ENCODE measurements around the gene PTRH1. TPM values are rescaled to one million over a fixed set of nuclear protein-coding genes. Genes with fewer than 3 reads are reported as not detected.
"Not testable (repeated sequence)": the region's sequence is repeated elsewhere in the genome, so short reads cannot be mapped to it uniquely, and the experiment has no call there.

PTRH1 gene, protein sequence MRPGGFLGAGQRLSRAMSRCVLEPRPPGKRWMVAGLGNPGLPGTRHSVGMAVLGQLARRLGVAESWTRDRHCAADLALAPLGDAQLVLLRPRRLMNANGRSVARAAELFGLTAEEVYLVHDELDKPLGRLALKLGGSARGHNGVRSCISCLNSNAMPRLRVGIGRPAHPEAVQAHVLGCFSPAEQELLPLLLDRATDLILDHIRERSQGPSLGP
- total RNA-seq (2014; rRNA removed; shearing (Covaris generic); ENCODE audit: low replicate concordance): 10.6 and 24.9 TPM in 2 replicates

DNA sequence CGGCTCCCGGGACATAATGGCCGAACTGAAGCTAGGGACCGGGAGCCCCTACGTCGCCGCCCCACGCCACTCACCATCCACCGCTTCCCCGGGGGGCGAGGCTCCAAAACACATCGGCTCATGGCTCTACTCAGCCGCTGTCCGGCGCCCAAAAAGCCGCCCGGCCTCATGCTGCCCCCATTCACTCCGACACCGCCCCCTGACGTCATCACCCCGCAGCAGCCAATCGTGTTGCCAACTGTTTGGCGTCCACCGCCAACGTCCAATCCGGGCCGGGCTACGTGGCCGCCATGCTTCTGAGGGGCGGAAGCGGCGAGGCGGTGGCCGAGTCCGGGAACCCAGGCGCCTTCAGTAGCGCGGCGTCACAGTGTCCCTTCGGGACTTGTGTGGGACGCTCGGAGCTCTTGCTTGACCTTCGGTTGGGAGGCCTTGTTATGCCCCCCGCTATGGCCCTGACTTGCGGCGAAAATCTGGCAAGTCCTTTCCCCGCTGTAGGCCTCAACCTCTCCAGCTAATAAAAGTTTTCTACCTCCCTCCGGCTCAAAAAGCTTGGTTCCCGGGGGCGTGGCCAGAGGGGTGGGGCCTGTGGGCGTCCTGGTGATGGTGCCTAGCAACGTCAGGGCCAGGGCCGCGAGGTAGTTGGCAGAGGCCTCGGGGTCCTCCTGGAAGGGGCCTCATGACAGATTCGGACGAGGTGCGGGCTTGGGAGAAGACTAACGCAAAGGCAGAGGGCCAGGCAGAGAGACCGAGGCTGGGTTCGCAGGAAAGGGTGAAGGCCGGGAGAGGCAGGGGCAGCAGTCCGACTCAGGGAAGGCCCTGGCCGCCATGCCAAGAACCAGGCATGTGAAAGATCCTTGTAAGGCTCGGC, at the start of gene PTRH1, which contains the start of gene TTC16:
TSS of gene PTRH1 (minus strand) at position 194 of the 868 bp plus-strand sequence. CDS start at position 170, 24 bp downstream.
TSS of gene TTC16 (plus strand) at position 610 of the 868 bp plus-strand sequence. CDS start at position 677, 67 bp downstream.
- H3K79me2 ChIP-seq (ENCODE audit: low read length): no peaks in the 10 kb centered on the region
- DNase-seq: peak; percentile 98
- no peaks in the 10 kb centered on the region for H3K27me3 ChIP-seq (ENCODE audit: low read length)
- peak within 1 kb of the TSS; percentile 90 for H3K4me2 ChIP-seq (ENCODE audit: low read depth, low read length, poor library complexity, severe bottlenecking)
- peak within 1 kb of the TSS; percentile 77 for H3K9ac ChIP-seq (ENCODE audit: low read length)
- 0 out of 2 replicates have a peak, but pooled peaks cover 8% of the 10 kb centered on the region for H4K20me1 ChIP-seq (ENCODE audit: insufficient read depth, low read depth, low read length)
- peak within 1 kb of the TSS; percentile 99 for H2AFZ ChIP-seq (ENCODE audit: low read length)
- no peak within 1 kb of the TSS for H3K27ac ChIP-seq (ENCODE audit: low read length)
- H3K9me2 ChIP-seq (replicated peaks; ENCODE audit: insufficient read depth, low read length): no peaks in the 10 kb centered on the region
- H3K9me3 ChIP-seq (ENCODE audit: low read length): no peaks in the 10 kb centered on the region
- H3K4me3 ChIP-seq (ENCODE audit: low read length): peak within 1 kb of the TSS; percentile 92
- H3K4me1 ChIP-seq (ENCODE audit: low read length): peaks cover 13% of the 10 kb centered on the region
- H3K36me3 ChIP-seq (ENCODE audit: insufficient read depth, low read length): no peaks in the 10 kb centered on the region

DNA sequence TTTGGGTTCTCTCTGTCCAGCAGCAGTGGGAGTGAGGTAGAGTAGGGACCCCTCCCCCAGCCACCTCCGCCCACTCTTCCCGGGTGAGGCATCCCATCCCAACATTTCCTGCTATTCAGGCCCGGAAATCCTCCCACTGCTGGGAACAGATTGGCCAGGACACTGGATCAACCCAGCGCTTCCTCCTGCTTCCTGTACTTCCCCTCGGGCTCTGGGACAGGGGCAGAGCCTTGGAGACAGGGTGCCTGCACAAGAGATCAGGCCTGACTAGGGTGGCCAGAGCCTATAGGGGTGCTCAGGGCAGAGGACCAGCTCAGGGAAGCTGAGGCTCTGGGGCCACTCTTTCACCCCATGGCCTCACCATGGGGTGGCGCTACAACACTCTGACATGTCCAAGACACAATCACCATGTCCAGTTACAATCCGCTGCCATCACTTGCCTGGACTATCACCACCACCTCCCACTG, 48.5 kb upstream of the PTRH1 start:
- no peaks in the 10 kb centered on the region for H3K79me2 ChIP-seq (ENCODE audit: low read length)
- no peak overlapping the region for H3K4me2 ChIP-seq (ENCODE audit: low read depth, low read length, poor library complexity, severe bottlenecking)
- no peaks in the 10 kb centered on the region for H3K36me3 ChIP-seq (ENCODE audit: insufficient read depth, low read length)
- DNase-seq: peak; percentile 71
- no peak overlapping the region for H3K9ac ChIP-seq (ENCODE audit: low read length)
- no peaks in the 10 kb centered on the region for H4K20me1 ChIP-seq (ENCODE audit: insufficient read depth, low read depth, low read length)
- no peak overlapping the region for H3K4me3 ChIP-seq (ENCODE audit: low read length)
- H3K4me1 ChIP-seq (ENCODE audit: low read length): no peaks in the 10 kb centered on the region
- H3K27ac ChIP-seq (ENCODE audit: low read length): no peak overlapping the region
- no peaks in the 10 kb centered on the region for H3K27me3 ChIP-seq (ENCODE audit: low read length)
- H2AFZ ChIP-seq (ENCODE audit: low read length): no peak overlapping the region
- H3K9me3 ChIP-seq (ENCODE audit: low read length): no peaks in the 10 kb centered on the region
- no peaks in the 10 kb centered on the region for H3K9me2 ChIP-seq (replicated peaks; ENCODE audit: insufficient read depth, low read length)

DNA sequence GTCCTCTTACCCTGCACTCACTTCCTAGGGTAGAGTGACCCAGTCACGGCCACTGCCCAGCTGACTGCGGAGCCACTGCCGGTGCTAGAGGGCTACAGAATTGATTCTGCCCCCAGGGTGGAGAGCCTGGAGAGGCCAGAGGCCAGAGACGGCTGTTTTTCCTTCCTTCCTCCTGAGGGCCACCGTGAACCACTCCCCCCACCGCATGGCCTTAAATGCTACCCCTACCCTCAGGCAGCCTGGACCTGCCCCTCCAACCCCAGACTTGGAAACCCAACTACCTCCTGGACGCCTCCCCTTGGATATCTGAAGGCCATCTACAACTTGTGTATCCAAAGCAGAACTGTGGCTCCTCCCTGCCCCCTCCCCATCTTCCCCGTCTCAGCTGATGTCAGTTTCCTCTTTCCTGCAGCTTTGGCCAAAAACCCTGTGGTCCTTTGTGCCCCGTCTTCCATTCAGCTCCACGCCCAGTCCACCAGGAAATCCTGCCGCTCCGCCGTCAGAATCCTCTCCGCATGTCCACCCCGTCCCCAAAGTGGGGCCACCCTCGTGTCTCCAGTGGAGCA, 46.7 kb upstream of the PTRH1 start:
- Histone ChIP-seq H3K79me2 (ENCODE audit: low read length) (no peaks in the 10 kb centered on the region), H3K36me3 (ENCODE audit: insufficient read depth, low read length) (no peaks in the 10 kb centered on the region), H3K9ac (ENCODE audit: low read length) (no peak overlapping the region), H3K27me3 (ENCODE audit: low read length) (no peaks in the 10 kb centered on the region), H3K4me2 (ENCODE audit: low read depth, low read length, poor library complexity, severe bottlenecking) (no peak overlapping the region), H3K4me1 (ENCODE audit: low read length) (no peaks in the 10 kb centered on the region), H3K27ac (ENCODE audit: low read length) (no peak overlapping the region), H3K9me3 (ENCODE audit: low read length) (no peaks in the 10 kb centered on the region), H2AFZ (ENCODE audit: low read length) (no peak overlapping the region), H3K9me2 (replicated peaks; ENCODE audit: insufficient read depth, low read length) (no peaks in the 10 kb centered on the region), H4K20me1 (ENCODE audit: insufficient read depth, low read depth, low read length) (no peaks in the 10 kb centered on the region), H3K4me3 (ENCODE audit: low read length) (no peak overlapping the region)
- DNase-seq: no peak

DNA sequence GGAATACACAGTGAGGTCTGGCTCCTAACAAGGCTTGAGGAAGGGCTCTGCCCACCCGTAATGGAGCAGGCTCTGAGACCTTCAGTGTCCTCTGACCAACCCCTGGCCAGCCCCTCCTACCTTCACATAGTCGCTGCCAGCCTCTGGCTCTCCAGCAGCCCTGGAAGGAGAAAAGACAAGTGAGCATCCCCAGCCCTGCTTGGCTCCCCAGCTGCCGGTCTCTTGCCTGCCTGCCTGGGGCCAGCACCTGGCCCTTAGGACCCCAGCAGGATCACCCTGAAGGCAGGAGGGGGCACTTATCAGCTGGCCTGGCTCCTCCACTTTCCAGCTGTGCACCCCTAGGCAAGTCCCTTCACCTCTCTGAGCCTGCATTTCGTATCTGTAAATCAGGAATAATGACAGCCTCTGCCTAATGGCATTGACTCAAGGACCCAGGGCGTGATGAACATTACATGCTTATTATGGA, 46.1 kb upstream of the PTRH1 start:
- Histone ChIP-seq H3K79me2 (ENCODE audit: low read length) (no peaks in the 10 kb centered on the region), H3K36me3 (ENCODE audit: insufficient read depth, low read length) (no peaks in the 10 kb centered on the region), H3K4me3 (ENCODE audit: low read length) (no peak overlapping the region), H3K4me1 (ENCODE audit: low read length) (no peaks in the 10 kb centered on the region), H3K9me3 (ENCODE audit: low read length) (no peaks in the 10 kb centered on the region), H4K20me1 (ENCODE audit: insufficient read depth, low read depth, low read length) (no peaks in the 10 kb centered on the region), H3K4me2 (ENCODE audit: low read depth, low read length, poor library complexity, severe bottlenecking) (no peak overlapping the region), H2AFZ (ENCODE audit: low read length) (no peak overlapping the region), H3K27me3 (ENCODE audit: low read length) (no peaks in the 10 kb centered on the region), H3K9ac (ENCODE audit: low read length) (no peak overlapping the region), H3K27ac (ENCODE audit: low read length) (no peak overlapping the region), H3K9me2 (replicated peaks; ENCODE audit: insufficient read depth, low read length) (no peaks in the 10 kb centered on the region)
- DNase-seq: no peak

DNA sequence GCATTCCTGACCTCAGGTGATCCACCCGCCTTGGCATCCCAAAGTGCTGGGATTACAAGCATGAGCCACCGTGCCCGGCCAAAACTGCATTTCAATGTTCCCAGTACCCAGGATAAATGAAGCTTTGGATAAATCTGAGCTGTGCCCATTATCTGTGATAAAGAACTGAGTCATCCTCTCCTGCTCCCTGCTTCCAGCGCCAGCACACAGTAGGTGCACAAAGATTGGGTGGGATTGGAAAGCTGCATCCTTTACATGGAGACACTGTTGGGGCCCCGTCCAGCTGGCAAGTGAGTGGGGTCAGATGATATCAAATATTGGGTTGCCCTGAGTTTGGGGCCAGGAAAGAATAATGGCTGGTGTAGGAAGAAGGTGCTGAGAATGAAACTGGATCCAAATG, 45.6 kb upstream of the PTRH1 start:
- DNase-seq: no peak
- Histone ChIP-seq H3K4me3 (ENCODE audit: low read length) (no peak overlapping the region), H3K9ac (ENCODE audit: low read length) (no peak overlapping the region), H3K4me2 (ENCODE audit: low read depth, low read length, poor library complexity, severe bottlenecking) (no peak overlapping the region), H3K9me3 (ENCODE audit: low read length) (no peaks in the 10 kb centered on the region), H3K27ac (ENCODE audit: low read length) (no peak overlapping the region), H4K20me1 (ENCODE audit: insufficient read depth, low read depth, low read length) (no peaks in the 10 kb centered on the region), H3K36me3 (ENCODE audit: insufficient read depth, low read length) (no peaks in the 10 kb centered on the region), H3K27me3 (ENCODE audit: low read length) (no peaks in the 10 kb centered on the region), H2AFZ (ENCODE audit: low read length) (no peak overlapping the region), H3K4me1 (ENCODE audit: low read length) (no peaks in the 10 kb centered on the region), H3K9me2 (replicated peaks; ENCODE audit: insufficient read depth, low read length) (no peaks in the 10 kb centered on the region), H3K79me2 (ENCODE audit: low read length) (no peaks in the 10 kb centered on the region)

DNA sequence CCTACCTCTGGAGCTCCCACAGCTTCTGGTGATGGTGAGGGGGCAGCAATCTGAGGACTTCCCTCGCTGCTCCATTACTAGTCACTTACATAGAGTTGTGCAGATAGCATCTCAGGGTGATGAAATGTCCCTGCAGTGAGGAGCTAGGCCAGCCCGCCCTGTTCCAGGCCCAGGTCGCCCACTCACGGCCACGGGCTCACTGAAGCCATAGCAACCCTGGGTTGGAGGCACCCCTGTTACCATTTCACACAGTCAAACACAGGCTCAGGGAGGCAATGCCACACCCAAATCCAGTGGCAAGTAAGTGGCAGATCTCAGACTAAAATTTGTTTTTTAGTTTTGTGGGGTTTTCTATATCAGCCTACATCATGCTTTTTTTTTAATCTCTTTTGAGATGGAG, 43.4 kb upstream of the PTRH1 start:
- no peaks in the 10 kb centered on the region for H3K9me2 ChIP-seq (replicated peaks; ENCODE audit: insufficient read depth, low read length)
- H3K27ac ChIP-seq (ENCODE audit: low read length): no peak overlapping the region
- no peaks in the 10 kb centered on the region for H4K20me1 ChIP-seq (ENCODE audit: insufficient read depth, low read depth, low read length)
- H3K9ac ChIP-seq (ENCODE audit: low read length): no peak overlapping the region
- no peaks in the 10 kb centered on the region for H3K9me3 ChIP-seq (ENCODE audit: low read length)
- H3K4me1 ChIP-seq (ENCODE audit: low read length): no peaks in the 10 kb centered on the region
- H3K4me2 ChIP-seq (ENCODE audit: low read depth, low read length, poor library complexity, severe bottlenecking): no peak overlapping the region
- no peak for DNase-seq
- H2AFZ ChIP-seq (ENCODE audit: low read length): no peak overlapping the region
- H3K4me3 ChIP-seq (ENCODE audit: low read length): no peak overlapping the region
- H3K27me3 ChIP-seq (ENCODE audit: low read length): no peaks in the 10 kb centered on the region
- H3K79me2 ChIP-seq (ENCODE audit: low read length): no peaks in the 10 kb centered on the region
- H3K36me3 ChIP-seq (ENCODE audit: insufficient read depth, low read length): no peaks in the 10 kb centered on the region

DNA sequence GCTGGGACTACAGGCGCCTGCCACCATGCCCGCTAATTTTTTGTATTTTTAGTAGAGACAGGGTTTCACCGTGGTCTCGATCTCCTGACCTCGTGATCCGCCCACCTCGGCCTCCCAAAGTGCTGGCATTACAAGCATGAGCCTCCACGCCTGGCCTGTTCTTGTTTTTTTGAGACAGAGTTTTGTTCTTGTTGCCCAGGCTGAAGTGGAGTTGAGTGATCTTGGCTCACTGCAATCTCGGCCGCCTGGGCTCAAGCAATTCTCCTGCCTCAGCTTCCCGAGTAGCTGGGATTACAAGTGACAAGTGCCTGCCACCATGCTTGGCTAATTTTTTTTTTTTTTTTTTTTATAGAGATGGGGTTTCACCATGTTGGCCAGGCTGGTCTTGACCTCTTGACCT, 41.3 kb upstream of the PTRH1 start:
- H3K36me3 ChIP-seq (ENCODE audit: insufficient read depth, low read length); H3K4me2 ChIP-seq (ENCODE audit: low read depth, low read length, poor library complexity, severe bottlenecking); H4K20me1 ChIP-seq (ENCODE audit: insufficient read depth, low read depth, low read length); H3K79me2 ChIP-seq (ENCODE audit: low read length); H2AFZ ChIP-seq (ENCODE audit: low read length); H3K4me3 ChIP-seq (ENCODE audit: low read length); H3K9me3 ChIP-seq (ENCODE audit: low read length); H3K9ac ChIP-seq (ENCODE audit: low read length); H3K27me3 ChIP-seq (ENCODE audit: low read length); H3K4me1 ChIP-seq (ENCODE audit: low read length); DNase-seq; H3K9me2 ChIP-seq (replicated peaks; ENCODE audit: insufficient read depth, low read length); H3K27ac ChIP-seq (ENCODE audit: low read length): not testable (repeated sequence)

DNA sequence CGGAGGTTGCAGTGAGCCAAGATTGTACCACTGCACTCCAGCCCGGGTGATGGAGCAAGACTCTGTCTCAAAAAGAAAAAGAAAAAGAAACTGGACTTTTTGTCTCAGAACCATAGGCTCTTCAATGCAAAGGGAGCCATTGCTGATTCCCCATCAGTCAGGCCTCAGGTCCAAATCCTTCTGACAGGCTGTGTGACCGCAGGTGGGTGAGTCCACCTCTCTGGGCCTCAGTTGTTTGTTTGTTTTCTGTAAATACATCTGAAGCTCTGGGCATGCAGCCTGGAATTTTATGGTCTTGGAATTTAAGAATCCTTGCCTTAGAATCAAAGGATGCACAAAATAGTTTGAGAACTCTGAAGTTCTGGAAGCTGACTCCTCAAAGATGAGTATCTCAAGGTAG, 40.8 kb upstream of the PTRH1 start:
- no peak overlapping the region for H3K27ac ChIP-seq (ENCODE audit: low read length)
- no peaks in the 10 kb centered on the region for H3K9me2 ChIP-seq (replicated peaks; ENCODE audit: insufficient read depth, low read length)
- H3K79me2 ChIP-seq (ENCODE audit: low read length): no peaks in the 10 kb centered on the region
- no peak overlapping the region for H3K4me3 ChIP-seq (ENCODE audit: low read length)
- no peak for DNase-seq
- no peak overlapping the region for H3K9ac ChIP-seq (ENCODE audit: low read length)
- H2AFZ ChIP-seq (ENCODE audit: low read length): no peak overlapping the region
- no peaks in the 10 kb centered on the region for H4K20me1 ChIP-seq (ENCODE audit: insufficient read depth, low read depth, low read length)
- H3K36me3 ChIP-seq (ENCODE audit: insufficient read depth, low read length): no peaks in the 10 kb centered on the region
- H3K9me3 ChIP-seq (ENCODE audit: low read length): no peaks in the 10 kb centered on the region
- no peaks in the 10 kb centered on the region for H3K4me1 ChIP-seq (ENCODE audit: low read length)
- H3K27me3 ChIP-seq (ENCODE audit: low read length): no peaks in the 10 kb centered on the region
- H3K4me2 ChIP-seq (ENCODE audit: low read depth, low read length, poor library complexity, severe bottlenecking): no peak overlapping the region
